ENCODE results near the gene COPRS.

DNA sequence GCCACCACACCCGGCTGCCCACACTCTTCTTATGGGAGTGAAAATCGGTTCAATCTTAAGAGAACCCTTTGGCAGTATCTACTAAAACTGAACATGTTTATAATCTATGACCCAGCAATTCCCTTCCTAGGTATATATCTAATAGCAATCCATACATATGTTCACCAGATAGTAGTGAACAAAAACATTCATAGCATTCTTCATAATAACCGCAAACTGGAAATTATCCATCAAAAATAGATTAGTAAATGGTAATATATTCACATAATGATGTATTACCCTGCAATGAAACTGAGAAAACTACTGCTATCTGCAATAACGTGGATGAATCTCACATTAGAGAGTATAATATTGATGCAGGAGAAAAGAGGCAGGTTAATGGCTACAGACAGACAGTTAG is 23.1 kb downstream of the COPRS start:
- TF ChIP-seq, protein P1, sequence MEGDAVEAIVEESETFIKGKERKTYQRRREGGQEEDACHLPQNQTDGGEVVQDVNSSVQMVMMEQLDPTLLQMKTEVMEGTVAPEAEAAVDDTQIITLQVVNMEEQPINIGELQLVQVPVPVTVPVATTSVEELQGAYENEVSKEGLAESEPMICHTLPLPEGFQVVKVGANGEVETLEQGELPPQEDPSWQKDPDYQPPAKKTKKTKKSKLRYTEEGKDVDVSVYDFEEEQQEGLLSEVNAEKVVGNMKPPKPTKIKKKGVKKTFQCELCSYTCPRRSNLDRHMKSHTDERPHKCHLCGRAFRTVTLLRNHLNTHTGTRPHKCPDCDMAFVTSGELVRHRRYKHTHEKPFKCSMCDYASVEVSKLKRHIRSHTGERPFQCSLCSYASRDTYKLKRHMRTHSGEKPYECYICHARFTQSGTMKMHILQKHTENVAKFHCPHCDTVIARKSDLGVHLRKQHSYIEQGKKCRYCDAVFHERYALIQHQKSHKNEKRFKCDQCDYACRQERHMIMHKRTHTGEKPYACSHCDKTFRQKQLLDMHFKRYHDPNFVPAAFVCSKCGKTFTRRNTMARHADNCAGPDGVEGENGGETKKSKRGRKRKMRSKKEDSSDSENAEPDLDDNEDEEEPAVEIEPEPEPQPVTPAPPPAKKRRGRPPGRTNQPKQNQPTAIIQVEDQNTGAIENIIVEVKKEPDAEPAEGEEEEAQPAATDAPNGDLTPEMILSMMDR (IDR thresholded peaks at IDR 0.05) = no peak
- TF ChIP-seq POLR2A (IDR thresholded peaks at IDR 0.05) = no peak

All from lower leg skin (tissue), 3 donors.